HepG2 (cell line): ENCODE data around the gene PTGDR2.

ENCODE experiments used
- HMG20A ChIP-seq: IDR thresholded peaks from 2 replicates; pipeline ENCODE4 v1.6.1; 2016; ENCODE audit warnings: borderline replicate concordance
- ZNF235 ChIP-seq: sonication (generic); formaldehyde crosslinking; IDR thresholded peaks from 2 replicates; pipeline ENCODE4 v1.8.1; 2023; ENCODE audit warnings: mild to moderate bottlenecking, missing genetic modification reagents, borderline replicate concordance

- no peak for TF ChIP-seq HMG20A
- TF ChIP-seq ZNF235 (CRISPR knock-in tag): no peak
These were observed 20.8 kb downstream of the PTGDR2 start for GRCh38 chr11:60834742-60835533.
